Mesenchymal stem cell (in vitro differentiated cells and primary cell): ENCODE results near the gene PCDH10.
A peak's percentile ranks its signal among the peaks of the same experiment; 100 is the strongest.

ENCODE experiments used
- DNase-seq: peaks from one replicate; pipeline ENCODE4 v3.0.0-alpha.2; 2013
- H2AFZ ChIP-seq: one replicate; pipeline ENCODE4 v1.6.1; 2013; ENCODE audit warnings: low read depth, mild to moderate bottlenecking, control low read depth, inconsistent platforms, low read length, moderate library complexity
- H2AK5ac ChIP-seq: 2 replicates; pipeline ENCODE4 v1.6.1; 2013; ENCODE audit warnings: low read length, moderate library complexity, mild to moderate bottlenecking, inconsistent platforms; ENCODE audit not compliant: severe bottlenecking
- H2BK120ac ChIP-seq: one replicate; pipeline ENCODE4 v1.6.1; 2013; ENCODE audit warnings: low read depth, mild to moderate bottlenecking, inconsistent platforms, low read length, moderate library complexity
- H2BK12ac ChIP-seq, 2 experiments: one replicate each; pipeline ENCODE4 v1.6.1; 2013; ENCODE audit warnings: inconsistent platforms in 2 of 2, low read length in 2 of 2, mild to moderate bottlenecking in 2 of 2, moderate library complexity in 2 of 2, control low read depth in 1 of 2
- H2BK15ac ChIP-seq: one replicate; pipeline ENCODE4 v1.6.1; 2013; ENCODE audit warnings: mild to moderate bottlenecking, low read depth, inconsistent platforms; ENCODE audit not compliant: poor library complexity, severe bottlenecking
- H2BK5ac ChIP-seq: 2 replicates; pipeline ENCODE4 v1.6.1; 2013; ENCODE audit warnings: low read depth, mild to moderate bottlenecking, low read length, control low read depth, inconsistent platforms; ENCODE audit not compliant: poor library complexity, severe bottlenecking
- H3K14ac ChIP-seq, 2 experiments: one replicate each; pipeline ENCODE4 v1.6.1; 2013; ENCODE audit warnings: inconsistent platforms in 2 of 2, low read length in 2 of 2, control low read depth in 1 of 2, mild to moderate bottlenecking in 1 of 2, moderate library complexity in 1 of 2
- H3K18ac ChIP-seq, 2 experiments: one replicate each; pipeline ENCODE4 v1.6.1; 2013; ENCODE audit warnings: inconsistent platforms in 2 of 2, low read length in 2 of 2, control low read depth in 1 of 2, low read depth in 1 of 2, mild to moderate bottlenecking in 1 of 2
- H3K23ac ChIP-seq, 2 experiments: one replicate each; pipeline ENCODE4 v1.6.1; 2013; ENCODE audit warnings: inconsistent platforms in 2 of 2, low read length in 2 of 2, mild to moderate bottlenecking in 2 of 2, moderate library complexity in 2 of 2, control low read depth in 1 of 2
- H3K27ac ChIP-seq: 2 replicates; pipeline ENCODE4 v1.5.1; 2013; ENCODE audit warnings: mild to moderate bottlenecking, moderate library complexity, low read length, control low read depth, inconsistent platforms; ENCODE audit not compliant: poor library complexity, severe bottlenecking
- H3K27me3 ChIP-seq, 2 experiments: 2 replicates each; pipeline versions ENCODE4 v1.6.1 to v1.7.0; 2013; ENCODE audit warnings: low read length in 2 of 2, mild to moderate bottlenecking in 2 of 2, moderate library complexity in 2 of 2, control low read depth in 1 of 2, inconsistent platforms in 1 of 2; ENCODE audit not compliant: control insufficient read depth in 1 of 2, insufficient read depth in 1 of 2
- H3K36me3 ChIP-seq, 2 experiments: 2 replicates each; pipeline versions ENCODE4 v1.6.1 to v1.7.0; 2013; ENCODE audit warnings: low read length in 2 of 2, control low read depth in 1 of 2, inconsistent platforms in 1 of 2, low read depth in 1 of 2, mild to moderate bottlenecking in 1 of 2; ENCODE audit not compliant: insufficient read depth in 2 of 2, control insufficient read depth in 1 of 2
- H3K4ac ChIP-seq, 2 experiments: one replicate each; pipeline ENCODE4 v1.6.1; 2013; ENCODE audit warnings: inconsistent platforms in 2 of 2, low read length in 2 of 2, mild to moderate bottlenecking in 2 of 2, moderate library complexity in 2 of 2, control low read depth in 1 of 2, low read depth in 1 of 2
- H3K4me1 ChIP-seq: 2 replicates; pipeline ENCODE4 v1.6.1; 2013; ENCODE audit warnings: low read depth, low read length, control low read depth; ENCODE audit not compliant: control insufficient read depth, insufficient read depth
- H3K4me2 ChIP-seq: 2 replicates; pipeline ENCODE4 v1.6.1; 2013; ENCODE audit warnings: low read length, mild to moderate bottlenecking, inconsistent platforms; ENCODE audit not compliant: poor library complexity, severe bottlenecking
- H3K4me3 ChIP-seq, 2 experiments: 2 replicates each; pipeline versions ENCODE4 v1.5.1 to v1.7.0; 2013; ENCODE audit warnings: low read length in 2 of 2, mild to moderate bottlenecking in 2 of 2, control low read depth in 1 of 2, low read depth in 1 of 2; ENCODE audit not compliant: insufficient read depth in 1 of 2
- H3K79me1 ChIP-seq: replicated peaks from 2 replicates; pipeline ENCODE4 v1.6.1; 2013; ENCODE audit warnings: mild to moderate bottlenecking, control low read depth, low read length, inconsistent platforms; ENCODE audit not compliant: poor library complexity, severe bottlenecking
- H3K9ac ChIP-seq: 2 replicates; pipeline ENCODE4 v1.7.0; 2013; ENCODE audit warnings: mild to moderate bottlenecking, low read length, moderate library complexity
- H3K9me3 ChIP-seq: 2 replicates; pipeline ENCODE4 v1.7.0; 2013; ENCODE audit warnings: mild to moderate bottlenecking, low read length; ENCODE audit not compliant: control insufficient read depth
- H4K8ac ChIP-seq: one replicate; pipeline ENCODE4 v1.6.1; 2013; ENCODE audit warnings: inconsistent platforms, mild to moderate bottlenecking, low read length, moderate library complexity
- H4K91ac ChIP-seq: one replicate; pipeline ENCODE4 v1.6.1; 2013; ENCODE audit warnings: mild to moderate bottlenecking, low read length, inconsistent platforms
- WGBS: methylation state at CpG from one replicate; pipeline ENCODE4 v1.1.7; 2013; ENCODE audit warnings: mixed read lengths; 5-methylcytosine and 5-hydroxymethylcytosine counted together

The PCDH10 gene

DNA sequence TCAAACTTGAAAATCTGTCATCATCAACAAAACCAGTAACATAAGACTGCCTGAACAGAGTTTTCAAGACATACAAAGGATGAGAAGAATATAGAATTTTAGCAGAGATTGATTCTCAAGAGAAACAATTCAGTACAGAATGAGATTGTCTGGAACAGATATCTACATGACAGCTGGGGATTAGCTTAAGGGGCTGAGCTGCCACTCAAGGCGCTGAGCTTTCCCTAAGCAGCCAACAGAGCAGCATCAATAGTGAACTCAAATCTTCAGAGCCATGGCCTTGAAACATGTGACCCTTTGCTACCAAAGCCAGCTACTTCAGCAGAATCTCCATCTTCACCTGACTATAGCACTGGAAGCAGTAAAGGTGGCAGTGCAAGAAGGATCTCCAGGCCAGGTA lies 24.3 kb upstream of the PCDH10 start:
- DNase-seq, result no peak
- 100% methylated on average over 1 of the region's 1 CpG for WGBS
- H3K79me1 ChIP-seq, result no peaks in the 10 kb centered on the region
- H3K14ac ChIP-seq, result peak overlapping the region in 1 of 2 experiments; percentile 29
- no peaks in the 10 kb centered on the region for H3K27me3 ChIP-seq
- H3K4me2 ChIP-seq, result no peak overlapping the region
- H3K4me1 ChIP-seq, result no peaks in the 10 kb centered on the region
- no peak overlapping the region for H3K4me3 ChIP-seq
- no peak overlapping the region for H3K27ac ChIP-seq
- no peak overlapping the region for H2AK5ac ChIP-seq
- H2BK120ac ChIP-seq, result no peak overlapping the region
- H3K36me3 ChIP-seq, result peaks cover 0 to 2% of the 10 kb centered on the region in 2 experiments
- H2BK12ac ChIP-seq, result no peak overlapping the region
- no peak overlapping the region for H3K4ac ChIP-seq
- H3K9ac ChIP-seq, result no peak overlapping the region
- no peak overlapping the region for H2BK5ac ChIP-seq
- H2BK15ac ChIP-seq, result no peak overlapping the region
- no peaks in the 10 kb centered on the region for H3K9me3 ChIP-seq
- no peak overlapping the region for H3K23ac ChIP-seq
- no peak overlapping the region for H4K91ac ChIP-seq
- no peak overlapping the region for H4K8ac ChIP-seq
- H2AFZ ChIP-seq, result no peak overlapping the region
- H3K18ac ChIP-seq, result no peak overlapping the region

DNA sequence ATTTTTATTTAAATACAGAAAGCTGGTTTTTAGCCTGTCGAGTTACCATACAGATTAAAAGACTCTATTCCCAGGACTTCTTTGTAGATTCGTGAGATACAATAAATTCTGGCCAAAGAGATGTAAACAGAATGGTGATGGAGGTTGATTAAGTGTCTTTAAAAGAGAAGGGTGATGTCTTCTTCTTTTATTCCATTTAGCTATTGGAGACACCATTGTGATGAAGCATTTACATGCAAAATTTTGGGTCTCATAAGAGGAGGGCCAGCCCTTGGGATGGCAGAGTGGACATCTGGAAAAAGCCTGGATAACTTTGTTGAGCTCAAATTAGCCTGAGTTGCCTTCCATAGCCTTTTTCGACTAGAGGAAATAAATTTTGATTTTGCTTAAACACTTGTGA lies 21.6 kb upstream of the PCDH10 start:
- Histone ChIP-seq H2AK5ac (no peak overlapping the region), H3K18ac (no peak overlapping the region), H3K27me3 (no peaks in the 10 kb centered on the region), H3K27ac (no peak overlapping the region), H3K9ac (no peak overlapping the region), H3K23ac (no peak overlapping the region), H3K14ac (no peak overlapping the region), H3K4me3 (no peak overlapping the region), H2BK15ac (no peak overlapping the region), H4K91ac (no peak overlapping the region), H3K36me3 (peaks cover 0 to 2% of the 10 kb centered on the region in 2 experiments), H2BK5ac (no peak overlapping the region), H4K8ac (no peak overlapping the region), H3K4ac (no peak overlapping the region), H2BK12ac (no peak overlapping the region), H3K79me1 (no peaks in the 10 kb centered on the region), H2AFZ (no peak overlapping the region), H3K4me2 (no peak overlapping the region), H3K9me3 (no peaks in the 10 kb centered on the region), H3K4me1 (no peaks in the 10 kb centered on the region), H2BK120ac (no peak overlapping the region)
- no peak for DNase-seq
- WGBS, result 92% methylated on average over 2 of the region's 3 CpGs

DNA sequence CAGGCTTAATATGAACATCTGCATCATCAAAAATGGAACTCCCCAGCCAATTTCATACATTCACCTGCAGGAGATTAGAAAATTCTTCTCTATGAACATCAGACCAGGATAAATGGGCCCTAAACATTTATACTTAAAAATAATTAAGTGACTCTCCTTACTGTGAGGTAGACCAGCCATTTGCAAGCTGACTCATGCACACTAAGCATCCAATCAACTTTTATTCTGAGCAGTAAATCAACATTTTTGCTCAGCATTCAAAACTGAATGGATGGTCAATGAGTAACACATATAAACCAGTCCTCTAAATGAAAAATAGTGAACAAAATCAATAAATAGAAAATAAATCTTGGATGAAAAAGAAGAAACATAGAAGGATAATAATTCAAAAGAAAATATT lies 19.9 kb upstream of the PCDH10 start:
- peaks cover 0 to 2% of the 10 kb centered on the region in 2 experiments for H3K36me3 ChIP-seq

DNA sequence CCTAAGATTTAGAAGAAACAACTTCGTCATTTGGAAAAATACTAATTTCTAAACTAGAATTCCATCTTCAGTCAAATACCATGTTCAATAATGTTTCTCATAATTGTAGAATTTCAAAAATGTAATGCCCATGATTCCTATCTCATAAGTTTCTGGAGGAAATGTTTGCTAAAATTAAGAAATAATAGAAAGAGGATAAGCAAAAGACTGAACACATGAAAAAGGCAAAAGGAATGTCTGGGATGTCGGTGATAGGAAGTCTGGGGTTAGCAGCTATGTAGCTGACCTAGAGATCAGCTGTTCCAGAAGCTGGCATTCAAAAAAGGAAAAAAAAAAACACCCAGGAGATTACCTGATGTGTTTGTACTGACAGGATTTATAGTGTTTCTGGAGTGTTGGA lies 18.9 kb upstream of the PCDH10 start:
- DNase-seq, result peak; percentile 16
- Histone ChIP-seq H3K36me3 (peaks cover 0 to 2% of the 10 kb centered on the region in 2 experiments), H3K4me3 (no peak overlapping the region), H2AFZ (no peak overlapping the region), H2BK5ac (no peak overlapping the region), H3K4ac (no peak overlapping the region), H3K27ac (peak overlapping the region; percentile 56), H2AK5ac (no peak overlapping the region), H3K23ac (no peak overlapping the region), H3K18ac (no peak overlapping the region), H2BK12ac (no peak overlapping the region), H2BK15ac (no peak overlapping the region), H4K8ac (no peak overlapping the region), H3K79me1 (no peaks in the 10 kb centered on the region), H2BK120ac (no peak overlapping the region), H3K14ac (no peak overlapping the region), H3K27me3 (no peaks in the 10 kb centered on the region), H3K9me3 (no peaks in the 10 kb centered on the region), H3K9ac (no peak overlapping the region), H3K4me1 (no peaks in the 10 kb centered on the region), H4K91ac (no peak overlapping the region), H3K4me2 (no peak overlapping the region)
- 29% methylated on average over 1 of the region's 2 CpGs for WGBS

More for the DNA sequence above, 19.9 kb upstream of the PCDH10 start:
- Histone ChIP-seq H3K4ac (no peak overlapping the region), H3K9me3 (no peaks in the 10 kb centered on the region), H4K8ac (no peak overlapping the region), H3K4me3 (no peak overlapping the region), H3K14ac (no peak overlapping the region), H3K27ac (no peak overlapping the region), H3K4me2 (no peak overlapping the region), H3K27me3 (no peaks in the 10 kb centered on the region), H2AFZ (no peak overlapping the region), H3K23ac (no peak overlapping the region), H2BK12ac (no peak overlapping the region), H3K9ac (no peak overlapping the region), H4K91ac (no peak overlapping the region), H3K79me1 (no peaks in the 10 kb centered on the region), H2BK15ac (no peak overlapping the region), H3K18ac (no peak overlapping the region), H2BK120ac (no peak overlapping the region), H3K4me1 (no peaks in the 10 kb centered on the region), H2BK5ac (no peak overlapping the region), H2AK5ac (no peak overlapping the region)
- no peak for DNase-seq
